ENCODE measurements around the gene GATAD2B. TPM values are rescaled to one million over a fixed set of nuclear protein-coding genes. Genes with fewer than 3 reads are reported as not detected.

The GATAD2B gene
- polyA plus RNA-seq, 1 donor from 2014 or later: 12.8 TPM

GRCh38 chr1:153769221-153769620 is 153.6 kb downstream of the GATAD2B start:
- H3K9ac ChIP-seq (ENCODE audit: low read length): no peak overlapping the region
- TF ChIP-seq SMC3 (conservative IDR thresholded peaks at IDR 0.05; ENCODE audit: poor library complexity): no peak
- TF ChIP-seq EP300 (conservative IDR thresholded peaks at IDR 0.05; ENCODE audit: poor library complexity, severe bottlenecking): no peak
- no peak for TF ChIP-seq TAF1 (IDR thresholded peaks at IDR 0.05; ENCODE audit: low read depth)
- TF ChIP-seq, protein P1, sequence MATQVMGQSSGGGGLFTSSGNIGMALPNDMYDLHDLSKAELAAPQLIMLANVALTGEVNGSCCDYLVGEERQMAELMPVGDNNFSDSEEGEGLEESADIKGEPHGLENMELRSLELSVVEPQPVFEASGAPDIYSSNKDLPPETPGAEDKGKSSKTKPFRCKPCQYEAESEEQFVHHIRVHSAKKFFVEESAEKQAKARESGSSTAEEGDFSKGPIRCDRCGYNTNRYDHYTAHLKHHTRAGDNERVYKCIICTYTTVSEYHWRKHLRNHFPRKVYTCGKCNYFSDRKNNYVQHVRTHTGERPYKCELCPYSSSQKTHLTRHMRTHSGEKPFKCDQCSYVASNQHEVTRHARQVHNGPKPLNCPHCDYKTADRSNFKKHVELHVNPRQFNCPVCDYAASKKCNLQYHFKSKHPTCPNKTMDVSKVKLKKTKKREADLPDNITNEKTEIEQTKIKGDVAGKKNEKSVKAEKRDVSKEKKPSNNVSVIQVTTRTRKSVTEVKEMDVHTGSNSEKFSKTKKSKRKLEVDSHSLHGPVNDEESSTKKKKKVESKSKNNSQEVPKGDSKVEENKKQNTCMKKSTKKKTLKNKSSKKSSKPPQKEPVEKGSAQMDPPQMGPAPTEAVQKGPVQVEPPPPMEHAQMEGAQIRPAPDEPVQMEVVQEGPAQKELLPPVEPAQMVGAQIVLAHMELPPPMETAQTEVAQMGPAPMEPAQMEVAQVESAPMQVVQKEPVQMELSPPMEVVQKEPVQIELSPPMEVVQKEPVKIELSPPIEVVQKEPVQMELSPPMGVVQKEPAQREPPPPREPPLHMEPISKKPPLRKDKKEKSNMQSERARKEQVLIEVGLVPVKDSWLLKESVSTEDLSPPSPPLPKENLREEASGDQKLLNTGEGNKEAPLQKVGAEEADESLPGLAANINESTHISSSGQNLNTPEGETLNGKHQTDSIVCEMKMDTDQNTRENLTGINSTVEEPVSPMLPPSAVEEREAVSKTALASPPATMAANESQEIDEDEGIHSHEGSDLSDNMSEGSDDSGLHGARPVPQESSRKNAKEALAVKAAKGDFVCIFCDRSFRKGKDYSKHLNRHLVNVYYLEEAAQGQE (IDR thresholded peaks at IDR 0.05; ENCODE audit: borderline replicate concordance): no peak
- TF ChIP-seq POLR2AphosphoS5 (IDR thresholded peaks at IDR 0.05): no peak
- no peak for TF ChIP-seq RAD21 (conservative IDR thresholded peaks at IDR 0.05)
- no peak for TF ChIP-seq CTCF (IDR thresholded peaks at IDR 0.05; ENCODE audit: poor library complexity, severe bottlenecking)
- no peak for TF ChIP-seq EZH2 (IDR thresholded peaks at IDR 0.05; ENCODE audit: borderline replicate concordance, insufficient read depth, low read length, poor library complexity, severe bottlenecking)
- TF ChIP-seq MXI1 (conservative IDR thresholded peaks at IDR 0.05; ENCODE audit: poor library complexity, severe bottlenecking): no peak
- H3K36me3 ChIP-seq (ENCODE audit: insufficient read depth, low read length): no peaks in the 10 kb centered on the region
- H3K79me2 ChIP-seq (replicated peaks; ENCODE audit: insufficient read depth, low read length): no peaks in the 10 kb centered on the region
- no peaks in the 10 kb centered on the region for H4K20me1 ChIP-seq (ENCODE audit: insufficient read depth)
- no peaks in the 10 kb centered on the region for H3K27me3 ChIP-seq (ENCODE audit: insufficient read depth, low read depth, low read length)
- H3K9me2 ChIP-seq (ENCODE audit: insufficient read depth, low read length): no peaks in the 10 kb centered on the region
- H3K9me3 ChIP-seq (ENCODE audit: low read length): no peaks in the 10 kb centered on the region
- H3K4me3 ChIP-seq (ENCODE audit: low read length): no peak overlapping the region
- H3F3A ChIP-seq (ENCODE audit: insufficient read depth, low read length, poor library complexity, severe bottlenecking): no peaks in the 10 kb centered on the region
- H3K4me2 ChIP-seq (ENCODE audit: low read length): no peak overlapping the region
- no peak overlapping the region for H2AFZ ChIP-seq (ENCODE audit: low read depth, low read length)
- no peak overlapping the region for H3K27ac ChIP-seq (ENCODE audit: low read length)

DNA sequence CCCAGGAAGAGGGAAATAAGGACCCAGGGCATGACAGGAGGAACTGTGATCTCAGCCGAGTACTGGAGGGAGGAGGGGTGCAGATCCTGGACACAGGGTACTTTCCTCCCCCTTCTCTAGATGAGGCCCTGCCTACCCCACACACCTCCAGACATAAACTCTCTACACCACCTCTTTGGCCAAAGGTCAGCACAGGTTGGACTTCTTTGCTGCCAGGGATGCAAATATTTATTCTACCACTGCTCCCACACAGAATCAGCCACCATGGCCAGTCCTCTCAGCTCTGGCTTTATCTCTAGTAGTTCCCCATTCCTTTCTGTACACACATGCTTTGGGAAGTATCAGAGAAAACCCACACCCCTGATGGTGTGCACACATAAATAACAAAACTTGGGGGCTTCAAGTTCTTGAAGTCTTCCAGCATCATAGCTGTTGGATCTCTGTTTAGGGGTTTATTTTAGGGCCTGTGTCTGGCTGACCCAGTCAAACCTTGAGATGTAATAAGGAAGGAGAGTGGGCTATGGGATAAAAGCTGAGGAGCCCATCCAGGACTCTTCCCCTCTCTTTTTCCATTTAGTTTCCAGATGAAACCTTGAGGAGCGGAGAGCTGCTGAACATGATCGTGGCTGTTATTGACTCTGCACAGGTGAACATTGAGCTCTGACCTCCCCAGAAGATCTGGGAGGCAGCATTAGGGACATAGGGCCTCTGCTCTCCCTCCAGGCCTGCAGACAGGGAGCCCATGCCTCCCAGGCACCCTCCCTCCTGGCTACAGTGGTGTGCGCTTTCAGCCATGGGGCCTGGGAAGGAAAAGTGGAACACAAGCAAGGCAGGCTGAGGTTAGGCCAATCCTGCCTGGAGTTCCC is 154.2 kb downstream of the GATAD2B start:
- Histone ChIP-seq H3K27me3 (ENCODE audit: insufficient read depth, low read depth, low read length) (no peaks in the 10 kb centered on the region), H3K9ac (ENCODE audit: low read length) (no peak overlapping the region), H3K27ac (ENCODE audit: low read length) (no peak overlapping the region), H3K79me2 (replicated peaks; ENCODE audit: insufficient read depth, low read length) (no peaks in the 10 kb centered on the region), H4K20me1 (ENCODE audit: insufficient read depth) (no peaks in the 10 kb centered on the region), H3K9me3 (ENCODE audit: low read length) (no peaks in the 10 kb centered on the region), H3K4me2 (ENCODE audit: low read length) (no peak overlapping the region), H3F3A (ENCODE audit: insufficient read depth, low read length, poor library complexity, severe bottlenecking) (no peaks in the 10 kb centered on the region), H3K36me3 (ENCODE audit: insufficient read depth, low read length) (no peaks in the 10 kb centered on the region), H3K4me3 (ENCODE audit: low read length) (no peak overlapping the region), H2AFZ (ENCODE audit: low read depth, low read length) (no peak overlapping the region), H3K9me2 (ENCODE audit: insufficient read depth, low read length) (no peaks in the 10 kb centered on the region)
- TF ChIP-seq EZH2 (IDR thresholded peaks at IDR 0.05; ENCODE audit: borderline replicate concordance, insufficient read depth, low read length, poor library complexity, severe bottlenecking) (no peak), TAF1 (IDR thresholded peaks at IDR 0.05; ENCODE audit: low read depth) (no peak), POLR2AphosphoS5 (IDR thresholded peaks at IDR 0.05) (no peak), CTCF (IDR thresholded peaks at IDR 0.05; ENCODE audit: poor library complexity, severe bottlenecking) (no peak), MXI1 (conservative IDR thresholded peaks at IDR 0.05; ENCODE audit: poor library complexity, severe bottlenecking) (no peak), EP300 (conservative IDR thresholded peaks at IDR 0.05; ENCODE audit: poor library complexity, severe bottlenecking) (no peak), RAD21 (conservative IDR thresholded peaks at IDR 0.05) (no peak), SMC3 (conservative IDR thresholded peaks at IDR 0.05; ENCODE audit: poor library complexity) (no peak)
- TF ChIP-seq, protein P1 (IDR thresholded peaks at IDR 0.05; ENCODE audit: borderline replicate concordance): no peak
